Hepatocyte (in vitro differentiated cells): ENCODE measurements around the gene IL34. TPM values are rescaled to one million over a fixed set of nuclear protein-coding genes. Genes with fewer than 3 reads are reported as not detected.
A peak's percentile ranks its signal among the peaks of the same experiment; 100 is the strongest.
"Not testable (repeated sequence)": the region's sequence is repeated elsewhere in the genome, so short reads cannot be mapped to it uniquely, and the experiment has no call there.

Source experiments
- DNase-seq: peaks from one replicate; pipeline ENCODE4 v3.0.0-alpha.2; 2016; ENCODE audit warnings: low spot score
- H2AFZ ChIP-seq: fragments of 200-600 bp; sonication (generic); 2 replicates; pipeline ENCODE4 v1.6.0; 2016; ENCODE audit warnings: antibody characterized with exemption, mild to moderate bottlenecking
- H3K27ac ChIP-seq: fragments of 200-600 bp; sonication (generic); 2 replicates; pipeline ENCODE4 v1.5.1; 2016; ENCODE audit warnings: mild to moderate bottlenecking
- H3K27me3 ChIP-seq: fragments of 200-600 bp; sonication (generic); 2 replicates; pipeline ENCODE4 v1.6.1; 2016
- H3K36me3 ChIP-seq: fragments of 200-600 bp; sonication (generic); replicated peaks from 2 replicates; pipeline ENCODE4 v1.5.1; 2016; ENCODE audit warnings: low read depth; ENCODE audit not compliant: insufficient read depth
- H3K4me1 ChIP-seq: fragments of 200-600 bp; sonication (generic); 2 replicates; pipeline ENCODE4 v1.5.1; 2016; ENCODE audit warnings: mild to moderate bottlenecking, moderate library complexity; ENCODE audit not compliant: insufficient read depth
- H3K4me2 ChIP-seq: fragments of 200-600 bp; sonication (generic); 2 replicates; pipeline ENCODE4 v1.6.0; 2016
- H3K4me3 ChIP-seq: fragments of 200-600 bp; sonication (generic); 2 replicates; pipeline ENCODE4 v1.5.1; 2016; ENCODE audit warnings: mild to moderate bottlenecking
- H3K79me2 ChIP-seq: fragments of 200-600 bp; sonication (generic); 2 replicates; pipeline ENCODE4 v1.6.0; 2017; ENCODE audit warnings: mild to moderate bottlenecking
- H3K9me2 ChIP-seq: fragments of 200-600 bp; sonication (generic); replicated peaks from 2 replicates; pipeline ENCODE4 v1.6.0; 2017; ENCODE audit warnings: mild to moderate bottlenecking; ENCODE audit not compliant: insufficient read depth
- H3K9me3 ChIP-seq: fragments of 200-600 bp; sonication (generic); 2 replicates; pipeline ENCODE4 v1.5.1; 2016; ENCODE audit warnings: low read depth, mild to moderate bottlenecking
- H4K20me1 ChIP-seq: fragments of 200-600 bp; sonication (generic); 2 replicates; pipeline ENCODE4 v1.6.0; 2016; ENCODE audit warnings: mild to moderate bottlenecking; ENCODE audit not compliant: insufficient read depth, poor library complexity, severe bottlenecking
- CTCF ChIP-seq: fragments of 200-600 bp; sonication (generic); IDR thresholded peaks from 2 replicates; pipeline ENCODE4 v1.5.1; 2016; ENCODE audit warnings: antibody characterized with exemption, mild to moderate bottlenecking; ENCODE audit not compliant: poor library complexity
- EZH2 ChIP-seq: fragments of 200-600 bp; sonication (generic); IDR thresholded peaks from 2 replicates; pipeline ENCODE4 v1.6.1; 2016; ENCODE audit warnings: antibody characterized with exemption, mild to moderate bottlenecking, borderline replicate concordance
- EZH2phosphoT487 ChIP-seq: fragments of 200-600 bp; sonication (generic); IDR thresholded peaks from one replicate; pipeline ENCODE4 v1.6.1; 2018; ENCODE audit warnings: antibody characterized with exemption, mild to moderate bottlenecking, low read depth, moderate library complexity; ENCODE audit not compliant: unreplicated experiment, severe bottlenecking
- WGBS: methylation state at CpG from one replicate; pipeline ENCODE4 v1.1.6; 2016; ENCODE audit warnings: low lambda C conversion rate; ENCODE audit errors: missing lambda C conversion rate; 5-methylcytosine and 5-hydroxymethylcytosine counted together
- polyA plus RNA-seq: library from polyadenylated mRNA; unstranded; fragments of >200 nt; fragmentation: Nextera tagmentation; extraction: Ambion mirVana; gene quantifications from 2 replicates; pipeline ENCODE4 v1.2.1, GENCODE V29; 2016
- total RNA-seq: library from RNA; depleted of rRNA; stranded (reverse); fragments of >200 nt; gene quantifications from 2 replicates; pipeline ENCODE4 v1.2.3, GENCODE V29; 2014

IL34 gene
- total and polyA plus RNA-seq, 2 experiments from 2014 or later: 0.48 to 2.2 TPM

GRCh38 chr16:70665113-70665694, 18.8 kb downstream of the IL34 start:
- no peaks in the 10 kb centered on the region for H3K36me3 ChIP-seq
- no peaks in the 10 kb centered on the region for H3K9me3 ChIP-seq
- DNase-seq: peak; percentile 3
- no peak overlapping the region for H2AFZ ChIP-seq
- 97% methylated on average over 7 of the region's 14 CpGs for WGBS
- TF ChIP-seq CTCF: no peak
- TF ChIP-seq EZH2phosphoT487: no peak
- TF ChIP-seq EZH2: no peak
- H3K4me1 ChIP-seq: no peaks in the 10 kb centered on the region
- H3K9me2 ChIP-seq: no peaks in the 10 kb centered on the region
- H3K27ac ChIP-seq: no peak overlapping the region
- H3K4me3 ChIP-seq: no peak overlapping the region
- no peak overlapping the region for H3K4me2 ChIP-seq
- no peaks in the 10 kb centered on the region for H3K79me2 ChIP-seq
- peaks cover 2% of the 10 kb centered on the region for H4K20me1 ChIP-seq
- no peaks in the 10 kb centered on the region for H3K27me3 ChIP-seq

DNA sequence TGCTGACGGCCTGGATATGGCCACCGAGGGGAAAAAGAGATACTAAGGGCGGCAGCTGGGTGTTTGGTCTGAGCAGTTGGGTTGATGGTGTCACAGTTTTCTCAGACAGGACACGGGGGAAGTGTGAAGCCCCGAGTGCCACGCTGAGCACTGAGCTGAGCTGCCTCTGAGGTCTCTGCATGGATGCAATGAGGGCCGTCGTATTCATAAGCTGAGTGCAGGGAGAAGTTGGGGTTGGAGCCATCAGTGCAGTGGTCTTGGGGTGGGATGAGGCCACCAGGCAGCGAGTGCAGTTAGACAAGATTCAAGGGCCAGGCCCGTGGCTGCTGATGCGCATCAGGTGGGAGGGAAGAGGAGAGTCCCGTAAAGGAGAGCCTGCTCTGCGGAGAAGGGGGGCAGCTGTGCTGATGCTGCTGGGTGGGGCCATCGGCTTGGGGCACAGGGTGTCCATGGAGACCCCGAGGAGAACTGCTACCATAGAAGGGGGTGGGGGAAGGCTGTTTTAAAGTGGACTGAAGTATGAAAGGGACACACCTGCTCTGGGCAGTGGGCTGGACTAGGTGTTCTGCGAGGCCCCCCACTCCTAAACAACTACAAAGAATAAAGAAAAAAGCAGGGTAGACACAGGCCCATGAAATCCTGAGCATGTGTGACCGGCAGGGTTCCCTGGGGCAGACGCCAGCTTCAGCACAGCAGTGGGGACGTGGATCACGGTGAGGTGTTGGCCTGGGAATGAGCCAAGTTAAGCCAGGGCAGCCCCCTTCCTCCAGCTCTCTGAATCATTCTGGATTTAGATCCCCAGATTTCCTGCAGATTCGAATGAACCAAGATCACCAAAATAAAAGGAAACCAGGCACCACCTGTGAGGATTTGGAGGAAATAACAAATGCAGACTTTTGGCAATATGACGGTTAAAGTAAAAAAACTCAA, 19.7 kb downstream of the IL34 start:
- no peak for DNase-seq
- Histone ChIP-seq H3K9me3 (no peaks in the 10 kb centered on the region), H3K4me1 (no peaks in the 10 kb centered on the region), H2AFZ (no peak overlapping the region), H3K9me2 (no peaks in the 10 kb centered on the region), H3K36me3 (no peaks in the 10 kb centered on the region), H3K79me2 (no peaks in the 10 kb centered on the region), H3K4me2 (no peak overlapping the region), H3K4me3 (no peak overlapping the region), H3K27me3 (no peaks in the 10 kb centered on the region), H4K20me1 (peaks cover 2% of the 10 kb centered on the region), H3K27ac (no peak overlapping the region)
- TF ChIP-seq CTCF: no peak
- WGBS: 95% methylated on average over 21 of the region's 22 CpGs

DNA sequence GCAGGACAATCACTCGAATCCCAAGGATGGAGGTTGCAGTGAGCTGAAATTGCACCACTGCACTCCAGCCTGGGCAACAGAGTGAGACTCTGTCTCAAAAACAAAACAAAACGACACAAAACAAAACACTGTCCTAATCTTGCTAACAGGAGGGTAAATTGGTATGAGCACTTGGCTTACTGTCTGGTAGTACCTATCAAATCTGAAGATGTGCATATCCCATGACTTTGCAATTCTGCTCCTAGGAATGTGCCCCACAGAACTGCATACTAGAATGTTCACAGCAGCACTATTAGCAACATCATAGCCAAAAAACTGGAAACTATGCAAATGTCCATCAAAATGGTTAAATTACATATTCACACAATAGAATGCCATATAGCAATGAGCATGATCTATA, 23.8 kb downstream of the IL34 start:
- H4K20me1 ChIP-seq: peaks cover 2% of the 10 kb centered on the region
- H3K4me1 ChIP-seq: no peaks in the 10 kb centered on the region
- 97% methylated on average over 2 of the region's 2 CpGs for WGBS
- H3K27me3 ChIP-seq: no peaks in the 10 kb centered on the region
- H2AFZ ChIP-seq: no peak overlapping the region
- H3K4me3 ChIP-seq: no peak overlapping the region
- TF ChIP-seq CTCF (no peak), EZH2phosphoT487 (no peak), EZH2 (no peak)
- H3K79me2 ChIP-seq: no peaks in the 10 kb centered on the region
- no peak for DNase-seq
- H3K27ac ChIP-seq: no peak overlapping the region
- H3K36me3 ChIP-seq: peaks cover 3% of the 10 kb centered on the region
- H3K9me3 ChIP-seq: no peaks in the 10 kb centered on the region
- H3K4me2 ChIP-seq: no peak overlapping the region
- H3K9me2 ChIP-seq: no peaks in the 10 kb centered on the region

DNA sequence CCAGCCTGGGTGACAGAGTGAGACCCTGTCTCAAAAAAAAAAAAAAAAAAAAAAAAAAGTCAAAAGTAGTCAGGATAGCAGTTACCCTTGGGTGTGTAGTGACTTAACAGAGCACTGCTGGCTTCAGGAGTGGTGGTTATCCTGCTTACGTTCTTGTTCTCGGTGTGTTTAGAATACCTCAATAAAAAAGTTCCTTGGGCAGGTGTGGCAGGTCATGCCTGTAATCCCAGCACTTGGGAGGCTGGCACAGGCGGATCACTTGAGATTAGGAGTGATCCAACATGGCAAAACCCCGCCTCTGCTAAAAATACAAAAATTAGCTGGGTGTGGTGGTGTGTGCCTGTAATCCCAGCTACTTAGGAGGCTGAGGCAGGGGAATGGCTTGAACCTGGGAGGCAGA, 24.6 kb downstream of the IL34 start:
- not testable (repeated sequence) for H3K79me2 ChIP-seq, H3K4me3 ChIP-seq, H3K9me2 ChIP-seq, DNase-seq, H2AFZ ChIP-seq, H4K20me1 ChIP-seq, H3K4me2 ChIP-seq, H3K4me1 ChIP-seq, H3K9me3 ChIP-seq, H3K27me3 ChIP-seq, H3K27ac ChIP-seq, H3K36me3 ChIP-seq
- 97% methylated on average over 4 of the region's 4 CpGs for WGBS
